Loucy (cell line): ENCODE measurements around the gene ACER2.

Experiments used
- H2AFZ ChIP-seq: fragments of 200-600 bp; sonication (generic); 2 replicates; pipeline ENCODE4 v1.6.0; 2016; ENCODE audit warnings: antibody characterized with exemption, mild to moderate bottlenecking, low read length, moderate library complexity
- H3F3A ChIP-seq: fragments of 200-600 bp; 2 replicates; pipeline ENCODE4 v1.6.0; 2016; ENCODE audit warnings: antibody characterized with exemption, low read depth, mild to moderate bottlenecking
- H3K27me3 ChIP-seq: fragments of 200-600 bp; sonication (generic); 2 replicates; pipeline ENCODE4 v1.6.1; 2014; ENCODE audit warnings: low read length, mild to moderate bottlenecking; ENCODE audit not compliant: insufficient read depth, poor library complexity, severe bottlenecking
- H3K36me3 ChIP-seq: fragments of 200-600 bp; sonication (generic); 2 replicates; pipeline ENCODE4 v1.6.1; 2016; ENCODE audit warnings: low read length; ENCODE audit not compliant: insufficient read depth
- H3K4me1 ChIP-seq: fragments of 200-600 bp; sonication (generic); 2 replicates; pipeline ENCODE4 v1.5.1; 2014; ENCODE audit warnings: low read length, mild to moderate bottlenecking; ENCODE audit not compliant: insufficient read depth, poor library complexity, severe bottlenecking
- H3K4me2 ChIP-seq: fragments of 200-600 bp; sonication (generic); 2 replicates; pipeline ENCODE4 v1.6.0; 2014; ENCODE audit warnings: antibody characterized with exemption, low read length, low read depth, mild to moderate bottlenecking; ENCODE audit not compliant: poor library complexity, severe bottlenecking
- H3K4me3 ChIP-seq: fragments of 200-600 bp; sonication (generic); 2 replicates; pipeline ENCODE4 v1.5.1; 2014; ENCODE audit warnings: low read length, mild to moderate bottlenecking, mixed read lengths; ENCODE audit not compliant: poor library complexity, severe bottlenecking
- H3K79me2 ChIP-seq: fragments of 200-600 bp; sonication (generic); 2 replicates; pipeline ENCODE4 v1.6.1; 2014; ENCODE audit warnings: low read length; ENCODE audit not compliant: insufficient read depth
- H3K9ac ChIP-seq: fragments of 200-600 bp; sonication (generic); 2 replicates; pipeline ENCODE4 v1.6.0; 2014; ENCODE audit warnings: mild to moderate bottlenecking, low read depth, low read length, moderate library complexity; ENCODE audit not compliant: poor library complexity, severe bottlenecking
- H3K9me2 ChIP-seq: fragments of 200-600 bp; sonication (generic); replicated peaks from 2 replicates; pipeline ENCODE4 v1.6.1; 2016; ENCODE audit warnings: low read depth, low read length, mixed read lengths
- H3K9me3 ChIP-seq: fragments of 200-600 bp; sonication (generic); 2 replicates; pipeline ENCODE4 v1.6.1; 2014; ENCODE audit warnings: mild to moderate bottlenecking, antibody characterized with exemption, low read length, low read depth; ENCODE audit not compliant: insufficient read depth
- H4K20me1 ChIP-seq: fragments of 200-600 bp; sonication (generic); 2 replicates; pipeline ENCODE4 v1.6.0; 2014; ENCODE audit warnings: antibody characterized with exemption, low read length, mild to moderate bottlenecking; ENCODE audit not compliant: insufficient read depth, poor library complexity, severe bottlenecking
- CTCF ChIP-seq: fragments of 200-600 bp; sonication (generic); conservative IDR thresholded peaks from 2 replicates; pipeline ENCODE4 v1.5.1; 2014; ENCODE audit warnings: mild to moderate bottlenecking, antibody characterized with exemption, low read length
- EZH2phosphoT487 ChIP-seq: fragments of 200-600 bp; IDR thresholded peaks from 2 replicates; pipeline ENCODE4 v1.6.1; 2018; ENCODE audit warnings: antibody characterized with exemption, mild to moderate bottlenecking, moderate library complexity, borderline replicate concordance

The ACER2 gene

GRCh38 chr9:19466280-19466639 lies 57.5 kb downstream of the ACER2 start:
- no peak overlapping the region for H2AFZ ChIP-seq
- no peak overlapping the region for H3K4me2 ChIP-seq
- H3K9me2 ChIP-seq, result no peaks in the 10 kb centered on the region
- H3K9ac ChIP-seq, result no peak overlapping the region
- no peaks in the 10 kb centered on the region for H4K20me1 ChIP-seq
- H3K4me3 ChIP-seq, result no peak overlapping the region
- H3K4me1 ChIP-seq, result no peaks in the 10 kb centered on the region
- H3K27me3 ChIP-seq, result no peaks in the 10 kb centered on the region
- H3K79me2 ChIP-seq, result no peaks in the 10 kb centered on the region
- no peaks in the 10 kb centered on the region for H3K36me3 ChIP-seq
- H3F3A ChIP-seq, result no peaks in the 10 kb centered on the region
- no peak for TF ChIP-seq EZH2phosphoT487
- TF ChIP-seq CTCF, result no peak
- no peaks in the 10 kb centered on the region for H3K9me3 ChIP-seq

GRCh38 chr9:19469271-19469670 lies 60.5 kb downstream of the ACER2 start:
- H3K4me3 ChIP-seq, result no peak overlapping the region
- H4K20me1 ChIP-seq, result no peaks in the 10 kb centered on the region
- H3K27me3 ChIP-seq, result no peaks in the 10 kb centered on the region
- H3F3A ChIP-seq, result no peaks in the 10 kb centered on the region
- no peaks in the 10 kb centered on the region for H3K9me2 ChIP-seq
- H3K4me1 ChIP-seq, result no peaks in the 10 kb centered on the region
- H3K36me3 ChIP-seq, result no peaks in the 10 kb centered on the region
- no peaks in the 10 kb centered on the region for H3K9me3 ChIP-seq
- no peak overlapping the region for H3K9ac ChIP-seq
- no peaks in the 10 kb centered on the region for H3K79me2 ChIP-seq
- H2AFZ ChIP-seq, result no peak overlapping the region
- no peak for TF ChIP-seq EZH2phosphoT487
- no peak for TF ChIP-seq CTCF
- H3K4me2 ChIP-seq, result no peak overlapping the region

- no peak for TF ChIP-seq CTCF
- no peak for TF ChIP-seq EZH2phosphoT487
- Histone ChIP-seq H2AFZ (no peak overlapping the region), H3F3A (no peaks in the 10 kb centered on the region), H3K27me3 (no peaks in the 10 kb centered on the region), H3K9ac (no peak overlapping the region), H3K4me3 (no peak overlapping the region), H3K36me3 (no peaks in the 10 kb centered on the region), H3K4me1 (no peaks in the 10 kb centered on the region), H3K79me2 (no peaks in the 10 kb centered on the region), H3K4me2 (no peak overlapping the region), H3K9me3 (no peaks in the 10 kb centered on the region), H4K20me1 (no peaks in the 10 kb centered on the region), H3K9me2 (no peaks in the 10 kb centered on the region)
Measured at GRCh38 chr9:19470567-19470966, 61.8 kb downstream of the ACER2 start.
